Islet of Langerhans (tissue), 1 donor: Measurements from ENCODE around the gene CUL2.
"Not testable (repeated sequence)": the region's sequence is repeated elsewhere in the genome, so short reads cannot be mapped to it uniquely, and the experiment has no call there.

Source experiments
- FAIRE-seq: peaks from one replicate; lab custom pipeline; 2011; peaks lifted over from hg19 to GRCh38; lab: Jason Lieb, UNC

The CUL2 gene

GRCh38 chr10:35017608-35018007, 72.5 kb downstream of the CUL2 start:
- no peak for FAIRE-seq

GRCh38 chr10:35015843-35016408, 74.2 kb downstream of the CUL2 start:
- no peak for FAIRE-seq

- no peak for FAIRE-seq
Observed at GRCh38 chr10:35012781-35013180, 77.4 kb downstream of the CUL2 start.

- no peak for FAIRE-seq
Observed at GRCh38 chr10:35011771-35012191, 78.4 kb downstream of the CUL2 start.

GRCh38 chr10:35007858-35008301, 82.3 kb downstream of the CUL2 start:
- no peak for FAIRE-seq

GRCh38 chr10:35006836-35007235, 83.3 kb downstream of the CUL2 start:
- peak; percentile 49 for FAIRE-seq

- FAIRE-seq: no peak
Observed at GRCh38 chr10:35005868-35006267, 84.3 kb downstream of the CUL2 start.

GRCh38 chr10:35004651-35005050, 85.5 kb downstream of the CUL2 start:
- no peak for FAIRE-seq

GRCh38 chr10:35003906-35004305, 86.2 kb downstream of the CUL2 start:
- FAIRE-seq: no peak

GRCh38 chr10:35000936-35001335, 89.2 kb downstream of the CUL2 start:
- no peak for FAIRE-seq

- FAIRE-seq: no peak
Observed at GRCh38 chr10:34999532-34999931, 90.6 kb downstream of the CUL2 start.

- FAIRE-seq: no peak
Observed at GRCh38 chr10:34998940-34999339, 91.2 kb downstream of the CUL2 start.

- no peak for FAIRE-seq
Observed at GRCh38 chr10:34996843-34997242, 93.3 kb downstream of the CUL2 start.

- no peak for FAIRE-seq
Observed at GRCh38 chr10:34995925-34996324, 94.2 kb downstream of the CUL2 start.

- FAIRE-seq: peak; percentile 21
Observed at GRCh38 chr10:34994565-34995142, 95.5 kb downstream of the CUL2 start.

- FAIRE-seq: no peak
Observed at GRCh38 chr10:34993782-34994181, 96.4 kb downstream of the CUL2 start.

GRCh38 chr10:34991117-34991516, 99.0 kb downstream of the CUL2 start:
- FAIRE-seq: not testable (repeated sequence)

GRCh38 chr10:34988397-34989067, 101.6 kb downstream of the CUL2 start:
- no peak for FAIRE-seq

GRCh38 chr10:34985823-34986222, 104.3 kb downstream of the CUL2 start:
- no peak for FAIRE-seq

- no peak for FAIRE-seq
Observed at GRCh38 chr10:34985146-34985545, 105.0 kb downstream of the CUL2 start.

- FAIRE-seq: no peak
Observed at GRCh38 chr10:34981844-34982243, 108.3 kb downstream of the CUL2 start.

GRCh38 chr10:34979938-34980337, 110.2 kb downstream of the CUL2 start:
- FAIRE-seq: no peak

GRCh38 chr10:34978080-34978479, 112.1 kb downstream of the CUL2 start:
- FAIRE-seq: no peak

- FAIRE-seq: not testable (repeated sequence)
Observed at GRCh38 chr10:34976380-34976910, 113.7 kb downstream of the CUL2 start.
